Cardiac ventricle fibroblast (primary cell): ENCODE results near the gene FAM236C. TPM values are rescaled to one million over a fixed set of nuclear protein-coding genes. Genes with fewer than 3 reads are reported as not detected.

Experiments
- total RNA-seq: library from RNA; depleted of rRNA; stranded (reverse); fragments of >200 nt; gene quantifications from 2 replicates; pipeline ENCODE4 v1.2.3, GENCODE V29; 2015

FAM236C gene
- total RNA-seq: not detected in 2 replicates

GRCh38 chrX:72912315-72912714 is at the start of gene FAM236C:
TSS of gene FAM236C (plus strand) at chrX:72912615. CDS start at chrX:72912715, 100 bp downstream.

GRCh38 chrX:72937906-72938305 is 25.5 kb downstream of the FAM236C start, which contains the start of gene FAM236A:
TSS of gene FAM236A (plus strand) at chrX:72938206. CDS start at chrX:72938263, 57 bp downstream.

DNA sequence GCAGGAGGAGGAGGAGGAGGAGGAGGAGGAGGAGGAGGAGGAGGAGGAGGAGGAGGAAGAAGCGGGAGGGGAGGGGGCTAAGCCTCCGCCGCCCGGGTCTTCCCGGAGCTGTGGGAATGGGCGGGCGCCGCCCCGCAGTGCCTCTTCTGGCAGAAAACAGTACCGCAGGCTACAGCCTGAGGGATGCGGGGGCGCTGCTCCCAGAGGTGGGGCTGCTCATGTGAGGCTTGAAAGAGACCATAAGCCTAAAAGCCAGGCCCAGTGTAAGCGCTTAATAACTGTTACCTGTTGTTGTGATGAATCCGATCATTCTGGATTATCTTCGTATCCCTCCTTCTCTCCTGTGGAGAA is 31.4 kb downstream of the FAM236C start, which contains the start of gene DMRTC1:
TSS of gene DMRTC1 (minus strand) at position 19 of the 351 bp plus-strand sequence. CDS start 68,143 bp downstream, outside the sequence.

Other genes starting within 250 kb of the FAM236C start
- 9.4 and 10.2 TPM in 2 replicates for gene PHKA1, start 198.3 kb upstream of the FAM236C start, total RNA-seq
- gene DMRTC1B, start 135.7 kb upstream of the FAM236C start, total RNA-seq: not detected in 2 replicates
- not detected in 2 replicates for gene FAM236B, start 130.0 kb upstream of the FAM236C start, total RNA-seq
- gene FAM236D, start 104.4 kb upstream of the FAM236C start, total RNA-seq: not detected in 2 replicates
- gene FAM236A, start 25.6 kb downstream of the FAM236C start, total RNA-seq: not detected in 2 replicates
- not detected in 2 replicates for gene DMRTC1, start 31.2 kb downstream of the FAM236C start, total RNA-seq
- gene PABPC1L2B, start 90.3 kb downstream of the FAM236C start, total RNA-seq: not detected in 2 replicates
- not detected in 2 replicates for gene PABPC1L2A, start 166.9 kb downstream of the FAM236C start, total RNA-seq